H1 (cell line): ENCODE data around the gene BTK.
A peak's percentile ranks its signal among the peaks of the same experiment; 100 is the strongest.

Experiments used
- CBX8 ChIP-seq: fragments of 300-800, 300-1000 bp; sonication (generic); IDR thresholded peaks from 2 replicates; pipeline ENCODE4 v1.7.1; 2016; ENCODE audit warnings: low read depth, low read length, borderline replicate concordance
- CEBPB ChIP-seq: IDR thresholded peaks from 2 replicates; pipeline ENCODE4 v1.6.1; 2012; ENCODE audit warnings: low read depth, low read length
- EZH2 ChIP-seq: fragments of 200-600 bp; sonication (generic); IDR thresholded peaks from 2 replicates; pipeline ENCODE4 v1.7.1; 2012; ENCODE audit warnings: low read depth, mild to moderate bottlenecking, moderate library complexity, low read length, inconsistent platforms; ENCODE audit not compliant: severe bottlenecking
- POLR2A ChIP-seq, 2 experiments: IDR thresholded peaks; 1 replicate in 1 of 2; 2 replicates in 1 of 2; pipeline ENCODE4 v1.6.1; 2011; ENCODE audit warnings: low read depth in 2 of 2, low read length in 2 of 2, mild to moderate bottlenecking in 2 of 2; ENCODE audit errors: control extremely low read depth in 1 of 2
- ZNF274 ChIP-seq: IDR thresholded peaks from 2 replicates; pipeline ENCODE4 v1.7.0; 2012; ENCODE audit warnings: low read length, borderline replicate concordance; ENCODE audit errors: extremely low read depth
- TF ChIP-seq, protein P1 (sequence below), 3 experiments: IDR thresholded peaks; 1 replicate in 2 of 3; 2 replicates in 1 of 3; pipeline versions ENCODE4 v1.5.1 to v1.6.1; 2011; ENCODE audit warnings: low read length in 3 of 3, mild to moderate bottlenecking in 3 of 3, inconsistent platforms in 2 of 3, low read depth in 1 of 3, moderate library complexity in 1 of 3; ENCODE audit not compliant: insufficient read depth in 1 of 3; ENCODE audit errors: control extremely low read depth in 1 of 3

DNA sequence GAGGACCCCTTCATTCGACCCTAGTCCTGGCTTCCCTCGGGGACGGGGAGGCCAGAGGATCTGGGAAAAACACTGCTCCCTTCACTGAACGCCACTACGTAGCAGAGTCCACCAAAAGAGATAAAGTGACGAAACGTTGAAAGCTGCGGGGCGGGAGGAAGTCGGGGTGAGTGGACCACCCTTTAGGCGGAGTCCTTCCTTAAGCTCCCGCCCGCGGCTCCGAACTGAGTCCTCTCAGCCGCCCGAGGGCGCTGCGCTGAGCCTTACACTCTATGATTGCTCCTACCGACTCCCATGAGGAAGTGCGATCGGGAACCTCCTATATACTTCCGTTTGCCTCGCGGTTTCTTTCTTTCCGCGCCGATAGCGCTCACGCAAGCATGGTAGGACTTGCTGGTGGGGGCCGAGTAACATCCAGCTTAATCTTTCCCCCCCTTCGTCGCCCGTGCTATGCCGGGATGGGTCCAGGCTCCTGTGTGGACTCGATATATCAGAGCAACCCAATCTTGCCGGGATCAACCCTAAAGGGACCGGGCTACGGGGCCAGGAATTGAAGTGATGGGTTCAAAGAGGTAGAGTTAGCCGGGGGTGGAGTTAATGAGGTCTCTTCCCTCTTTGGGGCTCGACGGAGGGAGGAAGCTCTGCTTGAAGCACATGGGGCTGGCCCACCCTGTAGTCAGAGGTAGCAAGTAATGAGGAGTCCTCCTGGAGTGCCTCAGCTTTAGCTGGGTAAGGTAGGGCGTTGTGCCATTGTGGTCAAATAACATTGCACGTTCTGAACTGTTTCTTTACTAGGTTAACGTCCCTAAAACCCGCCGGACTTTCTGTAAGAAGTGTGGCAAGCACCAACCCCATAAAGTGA, 4.9 kb upstream of the BTK start, which contains the start of gene RPL36A:
- TF ChIP-seq EZH2 (no peak), CBX8 (no peak), POLR2A (IDR thresholded peaks at IDR 0.05; ENCODE audit: control extremely low read depth in 1 of 2, low read depth in 2 of 2, low read length in 2 of 2) (peak; percentile 97 to 98), CEBPB (no peak), ZNF274 (no peak)
- TF ChIP-seq, protein P1, sequence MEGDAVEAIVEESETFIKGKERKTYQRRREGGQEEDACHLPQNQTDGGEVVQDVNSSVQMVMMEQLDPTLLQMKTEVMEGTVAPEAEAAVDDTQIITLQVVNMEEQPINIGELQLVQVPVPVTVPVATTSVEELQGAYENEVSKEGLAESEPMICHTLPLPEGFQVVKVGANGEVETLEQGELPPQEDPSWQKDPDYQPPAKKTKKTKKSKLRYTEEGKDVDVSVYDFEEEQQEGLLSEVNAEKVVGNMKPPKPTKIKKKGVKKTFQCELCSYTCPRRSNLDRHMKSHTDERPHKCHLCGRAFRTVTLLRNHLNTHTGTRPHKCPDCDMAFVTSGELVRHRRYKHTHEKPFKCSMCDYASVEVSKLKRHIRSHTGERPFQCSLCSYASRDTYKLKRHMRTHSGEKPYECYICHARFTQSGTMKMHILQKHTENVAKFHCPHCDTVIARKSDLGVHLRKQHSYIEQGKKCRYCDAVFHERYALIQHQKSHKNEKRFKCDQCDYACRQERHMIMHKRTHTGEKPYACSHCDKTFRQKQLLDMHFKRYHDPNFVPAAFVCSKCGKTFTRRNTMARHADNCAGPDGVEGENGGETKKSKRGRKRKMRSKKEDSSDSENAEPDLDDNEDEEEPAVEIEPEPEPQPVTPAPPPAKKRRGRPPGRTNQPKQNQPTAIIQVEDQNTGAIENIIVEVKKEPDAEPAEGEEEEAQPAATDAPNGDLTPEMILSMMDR (IDR thresholded peaks at IDR 0.05; ENCODE audit: control extremely low read depth in 1 of 3, insufficient read depth in 1 of 3, low read depth in 1 of 3, low read length in 3 of 3): peak; percentile 61 to 76 (median 64)
